ENCODE measurements around the gene EGLN2.
"Not testable (repeated sequence)": the region's sequence is repeated elsewhere in the genome, so short reads cannot be mapped to it uniquely, and the experiment has no call there.

EGLN2 gene

DNA sequence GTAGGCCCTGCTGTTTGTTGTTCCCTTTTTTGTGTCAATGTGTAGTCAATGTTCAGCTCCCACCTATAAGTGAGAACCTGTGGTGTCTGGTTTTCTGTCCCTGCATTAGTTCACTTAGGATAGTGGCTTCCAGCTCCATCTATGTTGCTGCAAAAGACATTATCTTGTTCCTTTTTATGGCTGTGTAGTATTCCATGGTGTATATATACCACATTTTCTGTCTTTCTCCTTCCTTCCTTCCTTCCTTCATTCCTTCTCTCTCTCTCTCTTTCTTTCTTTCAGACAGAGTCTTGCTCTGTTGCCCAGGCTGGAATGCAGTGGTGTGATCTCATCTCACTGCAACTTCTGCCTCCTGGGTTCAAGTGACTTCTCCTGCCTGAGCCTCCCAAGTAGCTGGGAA lies 30.2 kb downstream of the EGLN2 start:
- no peak for DNase-seq (ENCODE audit: low spot score)
- in situ Hi-C loops (cut with MboI; ENCODE audit: low pct_unique_long_range_greater_than_20kb, low sequenced_read_pairs, unreplicated experiment), result no loop called here
- TF ChIP-seq, protein P1, sequence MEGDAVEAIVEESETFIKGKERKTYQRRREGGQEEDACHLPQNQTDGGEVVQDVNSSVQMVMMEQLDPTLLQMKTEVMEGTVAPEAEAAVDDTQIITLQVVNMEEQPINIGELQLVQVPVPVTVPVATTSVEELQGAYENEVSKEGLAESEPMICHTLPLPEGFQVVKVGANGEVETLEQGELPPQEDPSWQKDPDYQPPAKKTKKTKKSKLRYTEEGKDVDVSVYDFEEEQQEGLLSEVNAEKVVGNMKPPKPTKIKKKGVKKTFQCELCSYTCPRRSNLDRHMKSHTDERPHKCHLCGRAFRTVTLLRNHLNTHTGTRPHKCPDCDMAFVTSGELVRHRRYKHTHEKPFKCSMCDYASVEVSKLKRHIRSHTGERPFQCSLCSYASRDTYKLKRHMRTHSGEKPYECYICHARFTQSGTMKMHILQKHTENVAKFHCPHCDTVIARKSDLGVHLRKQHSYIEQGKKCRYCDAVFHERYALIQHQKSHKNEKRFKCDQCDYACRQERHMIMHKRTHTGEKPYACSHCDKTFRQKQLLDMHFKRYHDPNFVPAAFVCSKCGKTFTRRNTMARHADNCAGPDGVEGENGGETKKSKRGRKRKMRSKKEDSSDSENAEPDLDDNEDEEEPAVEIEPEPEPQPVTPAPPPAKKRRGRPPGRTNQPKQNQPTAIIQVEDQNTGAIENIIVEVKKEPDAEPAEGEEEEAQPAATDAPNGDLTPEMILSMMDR (IDR thresholded peaks at IDR 0.05; ENCODE audit: extremely low read depth, insufficient read depth, missing control alignments), result no peak

DNA sequence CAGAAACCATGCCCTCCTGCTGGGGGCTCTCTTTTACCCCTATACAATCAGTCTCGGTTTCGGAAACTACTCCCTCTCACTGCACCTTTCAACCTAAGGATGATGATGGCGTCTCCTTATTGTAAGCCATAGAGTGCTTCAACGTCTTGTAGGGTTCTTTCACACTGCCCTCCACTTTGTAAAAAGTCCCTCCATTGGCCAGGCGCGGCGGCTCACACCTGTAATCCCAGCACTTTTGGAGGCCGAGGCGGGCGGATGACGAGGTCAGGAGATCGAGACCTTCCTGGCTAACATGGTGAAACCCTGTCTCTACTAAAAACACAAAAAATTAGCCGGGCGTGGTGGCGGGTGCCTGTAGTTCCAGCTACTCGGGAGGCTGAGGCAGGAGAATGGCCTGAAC lies 31.8 kb downstream of the EGLN2 start:
- in situ Hi-C loops (cut with MboI; ENCODE audit: low pct_unique_long_range_greater_than_20kb, low sequenced_read_pairs, unreplicated experiment); DNase-seq (ENCODE audit: low spot score): not testable (repeated sequence)

GRCh38 chr19:40831502-40832430 lies 32.8 kb downstream of the EGLN2 start:
- no peak for DNase-seq (ENCODE audit: low spot score)
- TF ChIP-seq, protein P1 (IDR thresholded peaks at IDR 0.05; ENCODE audit: extremely low read depth, insufficient read depth, missing control alignments), result no peak
- in situ Hi-C loops (cut with MboI; ENCODE audit: low pct_unique_long_range_greater_than_20kb, low sequenced_read_pairs, unreplicated experiment), result no loop called here

- DNase-seq (ENCODE audit: low spot score); in situ Hi-C loops (cut with MboI; ENCODE audit: low pct_unique_long_range_greater_than_20kb, low sequenced_read_pairs, unreplicated experiment): not testable (repeated sequence)
Measured at GRCh38 chr19:40832431-40832790, 33.4 kb downstream of the EGLN2 start.

GRCh38 chr19:40833728-40834533 lies 34.9 kb downstream of the EGLN2 start:
- in situ Hi-C loops (cut with MboI; ENCODE audit: low pct_unique_long_range_greater_than_20kb, low sequenced_read_pairs, unreplicated experiment), result not testable (repeated sequence)

DNA sequence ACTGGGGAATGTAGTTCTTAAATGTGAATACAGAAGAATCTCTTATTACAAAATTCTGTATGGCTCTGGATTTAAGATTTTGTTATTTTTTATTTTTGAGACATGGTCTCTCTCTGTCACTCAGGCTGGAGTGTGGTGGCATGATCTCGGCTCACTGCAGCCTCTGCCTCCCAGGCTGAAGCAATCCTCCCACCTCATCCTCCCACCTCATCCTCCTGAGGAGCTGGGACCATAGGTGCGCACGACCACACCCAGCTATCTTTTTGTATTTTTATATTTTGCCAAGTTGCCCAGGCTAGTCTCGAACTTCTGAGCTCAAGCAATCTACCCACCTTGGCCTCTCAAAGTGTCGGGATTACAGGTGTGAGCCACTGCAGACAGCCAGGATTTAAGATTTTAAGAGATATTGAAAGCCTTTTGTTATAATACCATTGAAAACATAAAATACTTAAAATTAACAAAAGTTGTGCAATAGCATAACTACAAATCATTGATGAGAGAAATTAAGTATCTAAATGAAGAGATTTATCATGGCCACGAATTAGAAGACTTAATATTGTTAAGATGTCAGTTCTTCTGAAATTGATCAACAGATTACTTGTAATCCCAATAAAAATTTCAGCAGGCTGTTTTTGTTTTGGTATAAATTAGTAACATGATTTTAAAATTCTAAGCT lies 37.9 kb downstream of the EGLN2 start:
- in situ Hi-C loops (cut with MboI; ENCODE audit: low pct_unique_long_range_greater_than_20kb, low sequenced_read_pairs, unreplicated experiment), result no loop called here
- TF ChIP-seq, protein P1 (IDR thresholded peaks at IDR 0.05; ENCODE audit: extremely low read depth, insufficient read depth, missing control alignments), result no peak
- DNase-seq (ENCODE audit: low spot score), result no peak

More at GRCh38 chr19:40833728-40834533, 34.9 kb downstream of the EGLN2 start:
- DNase-seq (ENCODE audit: low spot score), result not testable (repeated sequence)

- DNase-seq (ENCODE audit: low spot score); in situ Hi-C loops (cut with MboI; ENCODE audit: low pct_unique_long_range_greater_than_20kb, low sequenced_read_pairs, unreplicated experiment): not testable (repeated sequence)
Measured at GRCh38 chr19:40838477-40838876, 39.5 kb downstream of the EGLN2 start.

DNA sequence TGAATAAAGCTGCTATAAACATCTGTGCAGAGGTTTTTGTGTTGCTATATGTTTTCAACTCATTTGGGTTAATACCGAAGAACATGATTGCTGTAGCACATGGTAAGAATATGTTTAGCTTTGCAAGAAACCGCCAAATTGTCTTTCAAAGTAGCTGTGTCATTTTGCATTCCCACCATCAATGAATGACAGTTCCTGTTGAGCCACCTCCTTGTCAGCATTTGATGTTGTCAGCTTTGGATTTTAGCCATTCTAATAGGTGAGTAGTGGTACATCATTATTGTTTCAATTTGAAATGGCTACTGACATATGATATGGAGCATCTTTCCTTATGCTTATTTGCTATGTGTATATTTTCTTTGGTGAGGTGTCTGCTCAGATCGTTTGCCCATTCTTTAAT lies 43.0 kb downstream of the EGLN2 start:
- DNase-seq (ENCODE audit: low spot score); in situ Hi-C loops (cut with MboI; ENCODE audit: low pct_unique_long_range_greater_than_20kb, low sequenced_read_pairs, unreplicated experiment): not testable (repeated sequence)

DNA sequence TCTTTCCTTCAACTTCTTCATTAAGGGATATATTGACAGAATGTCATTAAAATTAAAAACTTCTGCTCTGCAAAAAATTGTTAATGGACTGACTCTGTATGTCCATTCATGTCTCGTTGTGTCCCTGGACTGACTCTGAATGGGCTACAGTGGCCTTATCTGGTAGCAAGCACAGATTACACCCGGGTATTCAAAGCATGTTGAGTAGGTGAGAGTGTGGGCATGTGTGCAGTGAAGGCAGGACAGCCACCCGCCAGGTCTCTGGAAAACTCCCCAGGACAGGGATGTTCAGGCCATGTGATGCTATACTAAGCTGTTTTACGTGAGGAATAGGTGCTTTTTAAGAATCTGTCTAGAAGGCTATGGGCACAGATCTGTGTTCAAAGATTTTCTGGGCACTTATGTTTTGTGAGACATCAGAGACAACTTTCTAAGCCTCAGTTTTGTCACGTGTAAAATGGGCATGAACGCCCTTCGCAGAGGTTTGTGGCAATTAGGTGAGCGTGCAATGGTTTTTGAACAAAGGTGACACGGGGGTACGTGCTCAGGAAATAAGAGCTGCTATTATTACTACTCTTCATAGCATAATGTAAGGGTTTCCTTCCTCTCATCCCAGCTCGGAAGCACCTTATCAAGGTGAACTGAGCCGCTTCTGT lies 44.1 kb downstream of the EGLN2 start:
- in situ Hi-C loops (cut with MboI; ENCODE audit: low pct_unique_long_range_greater_than_20kb, low sequenced_read_pairs, unreplicated experiment); DNase-seq (ENCODE audit: low spot score): not testable (repeated sequence)

DNA sequence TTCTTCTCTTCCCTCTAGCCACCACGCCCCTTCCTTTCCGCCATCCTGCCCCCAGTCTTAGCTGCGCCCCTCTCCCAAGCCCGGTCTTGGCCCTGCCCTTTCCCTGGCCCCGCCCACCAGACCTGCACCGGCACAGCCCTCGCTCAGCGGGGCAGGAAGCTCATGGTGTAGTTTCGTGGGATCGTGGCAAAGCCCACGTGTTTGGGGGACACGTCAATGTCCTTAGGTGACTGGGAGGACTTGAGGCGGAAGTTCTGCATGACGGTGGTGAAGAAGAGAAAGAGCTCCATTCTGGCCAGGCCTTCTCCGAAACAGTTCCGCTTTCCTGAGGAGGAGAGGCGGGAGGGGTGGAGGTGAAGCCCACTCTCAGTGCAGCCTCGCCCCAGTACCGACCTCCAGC lies 44.7 kb downstream of the EGLN2 start:
- in situ Hi-C loops (cut with MboI; ENCODE audit: low pct_unique_long_range_greater_than_20kb, low sequenced_read_pairs, unreplicated experiment); DNase-seq (ENCODE audit: low spot score): not testable (repeated sequence)

GRCh38 chr19:40846722-40847121 lies 47.7 kb downstream of the EGLN2 start:
- in situ Hi-C loops (cut with MboI; ENCODE audit: low pct_unique_long_range_greater_than_20kb, low sequenced_read_pairs, unreplicated experiment); DNase-seq (ENCODE audit: low spot score): not testable (repeated sequence)

DNA sequence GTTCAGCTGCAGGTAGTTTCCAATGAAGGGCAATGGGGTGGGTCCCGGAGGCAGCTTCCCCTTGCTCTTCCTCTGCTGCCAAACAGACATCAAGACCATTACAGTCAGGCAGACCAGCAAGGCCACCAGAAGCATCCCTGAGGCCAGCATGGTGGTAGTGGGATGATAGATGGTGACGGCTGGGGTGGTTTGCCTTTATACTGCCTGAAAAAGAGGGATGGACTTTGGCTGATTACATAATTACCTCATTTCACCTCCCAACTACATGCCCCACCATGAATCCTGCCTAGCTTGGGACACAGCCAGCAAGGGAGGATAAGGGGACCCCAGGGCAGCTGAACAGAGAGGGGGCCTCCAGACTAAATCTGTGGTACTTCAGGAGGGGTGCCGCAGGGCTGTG lies 51.3 kb downstream of the EGLN2 start, which contains the start of gene CYP2A6:
Gene CYP2A6, minus strand, starts transcription at position 171 of the 400 bp plus-strand sequence. Its CDS starts 21 bp downstream, at position 150.
- DNase-seq (ENCODE audit: low spot score); in situ Hi-C loops (cut with MboI; ENCODE audit: low pct_unique_long_range_greater_than_20kb, low sequenced_read_pairs, unreplicated experiment): not testable (repeated sequence)
